ENCODE data around the gene ECHDC3. TPM values are rescaled to one million over a fixed set of nuclear protein-coding genes. Genes with fewer than 3 reads are reported as not detected.

The ECHDC3 gene
- total RNA-seq, 1 donor from 2014 or later = 2.1 TPM

DNA sequence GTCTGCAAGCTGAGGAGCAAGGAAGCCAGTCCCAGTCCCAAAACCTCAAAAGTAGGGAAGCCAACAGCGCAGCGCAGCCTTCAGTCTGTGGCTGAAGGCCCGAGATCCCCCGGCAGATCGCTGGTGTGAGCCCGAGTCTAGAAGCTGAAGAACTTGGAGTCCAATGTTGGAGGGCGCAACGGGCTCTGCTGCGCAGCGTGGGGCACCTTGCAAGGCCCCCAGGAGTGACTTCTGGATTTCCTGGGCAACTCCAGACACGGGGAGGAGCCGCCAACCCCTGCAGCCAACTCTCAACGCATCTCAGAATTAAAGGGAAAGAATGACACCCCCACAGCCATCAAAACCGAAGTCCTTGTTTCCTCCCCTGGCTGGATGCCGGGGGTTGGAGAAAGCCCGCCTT, 62.2 kb downstream of the ECHDC3 start:
- H3K27me3 ChIP-seq = no peaks in the 10 kb centered on the region
- Mint-ChIP-seq H3K36me3 (no peaks in the 10 kb centered on the region), H3K27me3 (ENCODE audit: insufficient read depth, low read depth) (no peaks in the 10 kb centered on the region), H3K9me3 (peaks cover 2% of the 10 kb centered on the region), H3K4me1 (peaks cover 7% of the 10 kb centered on the region), H3K4me3 (no peak overlapping the region), H3K27ac (no peak overlapping the region)
- no peaks in the 10 kb centered on the region for H3K79me2 ChIP-seq (ENCODE audit: low read depth)
- H3K4me1 ChIP-seq = no peaks in the 10 kb centered on the region
- H3K36me3 ChIP-seq = no peaks in the 10 kb centered on the region
- H3K4me3 ChIP-seq = no peak overlapping the region
- no peak overlapping the region for H3K9ac ChIP-seq
- H3K9me3 ChIP-seq (ENCODE audit: low read depth) = no peaks in the 10 kb centered on the region
- H4K20me1 ChIP-seq (ENCODE audit: low read depth) = no peaks in the 10 kb centered on the region
- H3F3A ChIP-seq (ENCODE audit: low read depth) = peaks cover 6% of the 10 kb centered on the region
- H3K27ac ChIP-seq = no peak overlapping the region
- DNase-seq (ENCODE audit: low spot score) = no peak
- no peak overlapping the region for H3K4me2 ChIP-seq
- TF ChIP-seq, protein P1, sequence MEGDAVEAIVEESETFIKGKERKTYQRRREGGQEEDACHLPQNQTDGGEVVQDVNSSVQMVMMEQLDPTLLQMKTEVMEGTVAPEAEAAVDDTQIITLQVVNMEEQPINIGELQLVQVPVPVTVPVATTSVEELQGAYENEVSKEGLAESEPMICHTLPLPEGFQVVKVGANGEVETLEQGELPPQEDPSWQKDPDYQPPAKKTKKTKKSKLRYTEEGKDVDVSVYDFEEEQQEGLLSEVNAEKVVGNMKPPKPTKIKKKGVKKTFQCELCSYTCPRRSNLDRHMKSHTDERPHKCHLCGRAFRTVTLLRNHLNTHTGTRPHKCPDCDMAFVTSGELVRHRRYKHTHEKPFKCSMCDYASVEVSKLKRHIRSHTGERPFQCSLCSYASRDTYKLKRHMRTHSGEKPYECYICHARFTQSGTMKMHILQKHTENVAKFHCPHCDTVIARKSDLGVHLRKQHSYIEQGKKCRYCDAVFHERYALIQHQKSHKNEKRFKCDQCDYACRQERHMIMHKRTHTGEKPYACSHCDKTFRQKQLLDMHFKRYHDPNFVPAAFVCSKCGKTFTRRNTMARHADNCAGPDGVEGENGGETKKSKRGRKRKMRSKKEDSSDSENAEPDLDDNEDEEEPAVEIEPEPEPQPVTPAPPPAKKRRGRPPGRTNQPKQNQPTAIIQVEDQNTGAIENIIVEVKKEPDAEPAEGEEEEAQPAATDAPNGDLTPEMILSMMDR (IDR thresholded peaks at IDR 0.05) = no peak
- TF ChIP-seq EZH2 (IDR thresholded peaks at IDR 0.05) (no peak), EZH2phosphoT487 (IDR thresholded peaks at IDR 0.05) (no peak)
- H2AFZ ChIP-seq (replicated peaks) = no peak overlapping the region

GRCh38 chr10:11805792-11806191, 63.6 kb downstream of the ECHDC3 start:
- no peaks in the 10 kb centered on the region for H3K36me3 Mint-ChIP-seq
- no peak for DNase-seq (ENCODE audit: low spot score)
- no peak overlapping the region for H3K27ac Mint-ChIP-seq
- H3K27me3 Mint-ChIP-seq (ENCODE audit: insufficient read depth, low read depth) = no peaks in the 10 kb centered on the region
- Histone ChIP-seq H3K4me3 (no peak overlapping the region), H3K4me2 (no peak overlapping the region), H3K79me2 (ENCODE audit: low read depth) (no peaks in the 10 kb centered on the region), H2AFZ (replicated peaks) (no peak overlapping the region), H3F3A (ENCODE audit: low read depth) (peaks cover 5% of the 10 kb centered on the region), H3K27me3 (no peaks in the 10 kb centered on the region), H3K9ac (no peak overlapping the region), H4K20me1 (ENCODE audit: low read depth) (no peaks in the 10 kb centered on the region), H3K9me3 (ENCODE audit: low read depth) (no peaks in the 10 kb centered on the region), H3K27ac (no peak overlapping the region), H3K4me1 (peaks cover 8% of the 10 kb centered on the region), H3K36me3 (no peaks in the 10 kb centered on the region)
- no peak overlapping the region for H3K4me3 Mint-ChIP-seq
- peaks cover 2% of the 10 kb centered on the region for H3K9me3 Mint-ChIP-seq
- TF ChIP-seq EZH2phosphoT487 (IDR thresholded peaks at IDR 0.05) (no peak), EZH2 (IDR thresholded peaks at IDR 0.05) (no peak)
- TF ChIP-seq, protein P1 (IDR thresholded peaks at IDR 0.05) = no peak
- peaks cover 7% of the 10 kb centered on the region for H3K4me1 Mint-ChIP-seq

- no peak overlapping the region for H3K27ac Mint-ChIP-seq
These were observed 64.5 kb downstream of the ECHDC3 start for GRCh38 chr10:11806706-11807105.

More at GRCh38 chr10:11806706-11807105, 64.5 kb downstream of the ECHDC3 start:
- H4K20me1 ChIP-seq (ENCODE audit: low read depth) = no peaks in the 10 kb centered on the region
- no peaks in the 10 kb centered on the region for H3K79me2 ChIP-seq (ENCODE audit: low read depth)
- H3K27me3 ChIP-seq = no peaks in the 10 kb centered on the region
- no peaks in the 10 kb centered on the region for H3K36me3 ChIP-seq
- TF ChIP-seq, protein P1 (IDR thresholded peaks at IDR 0.05) = no peak
- TF ChIP-seq EZH2phosphoT487 (IDR thresholded peaks at IDR 0.05) (no peak), EZH2 (IDR thresholded peaks at IDR 0.05) (no peak)
- H3K27ac ChIP-seq = no peak overlapping the region
- no peak overlapping the region for H3K4me3 ChIP-seq
- H2AFZ ChIP-seq (replicated peaks) = no peak overlapping the region
- H3K9me3 ChIP-seq (ENCODE audit: low read depth) = no peaks in the 10 kb centered on the region
- Mint-ChIP-seq H3K36me3 (no peaks in the 10 kb centered on the region), H3K27me3 (ENCODE audit: insufficient read depth, low read depth) (no peaks in the 10 kb centered on the region), H3K9me3 (peaks cover 2% of the 10 kb centered on the region), H3K4me1 (peaks cover 9% of the 10 kb centered on the region), H3K4me3 (no peak overlapping the region)
- no peak overlapping the region for H3K4me2 ChIP-seq
- H3K9ac ChIP-seq = no peak overlapping the region
- peaks cover 11% of the 10 kb centered on the region for H3K4me1 ChIP-seq
- DNase-seq (ENCODE audit: low spot score) = no peak
- H3F3A ChIP-seq (ENCODE audit: low read depth) = peaks cover 5% of the 10 kb centered on the region

All from neural progenitor cell (in vitro differentiated cells).